GM23338 (cell line): ENCODE data around the gene SP140L. TPM values are rescaled to one million over a fixed set of nuclear protein-coding genes. Genes with fewer than 3 reads are reported as not detected.

Experiments used
- ATAC-seq: fragments of 200-7000 bp; cut with Tn5 transposase; 3 replicates; pipeline ENCODE4 v1.9.1; 2020
- DNase-seq: peaks from one replicate; pipeline ENCODE4 v3.0.0-alpha.2; 2015; ENCODE audit warnings: low spot score
- H2AFZ ChIP-seq: fragments of 200-600 bp; sonication (generic); 2 replicates; pipeline ENCODE4 v1.8.0; 2016; ENCODE audit warnings: antibody characterized with exemption, mild to moderate bottlenecking, moderate library complexity
- H3F3A ChIP-seq: fragments of 200-600 bp; sonication (generic); replicated peaks from 2 replicates; pipeline ENCODE4 v1.8.0; 2017; ENCODE audit warnings: antibody characterized with exemption, mixed run types, low read depth
- H3K27ac ChIP-seq: fragments of 200-600 bp; sonication (generic); 2 replicates; pipeline ENCODE4 v1.6.1; 2016; ENCODE audit warnings: low read depth
- H3K27me3 ChIP-seq: fragments of 200-600 bp; sonication (generic); 2 replicates; pipeline ENCODE4 v1.8.0; 2016; ENCODE audit warnings: mild to moderate bottlenecking, mixed run types, moderate library complexity; ENCODE audit not compliant: insufficient read depth
- H3K36me3 ChIP-seq: fragments of 200-600 bp; sonication (generic); 2 replicates; pipeline ENCODE4 v1.8.0; 2016; ENCODE audit warnings: mild to moderate bottlenecking; ENCODE audit not compliant: insufficient read depth
- H3K4me1 ChIP-seq: fragments of 200-600 bp; sonication (generic); 2 replicates; pipeline ENCODE4 v1.8.0; 2016; ENCODE audit warnings: mild to moderate bottlenecking, moderate library complexity; ENCODE audit not compliant: insufficient read depth
- H3K4me2 ChIP-seq: fragments of 200-600 bp; sonication (generic); 2 replicates; pipeline ENCODE4 v1.7.1; 2017; ENCODE audit warnings: mixed run types
- H3K4me3 ChIP-seq: fragments of 200-600 bp; sonication (generic); 2 replicates; pipeline ENCODE4 v1.6.1; 2016; ENCODE audit warnings: mixed run types
- H3K79me2 ChIP-seq: fragments of 200-600 bp; sonication (generic); replicated peaks from 2 replicates; pipeline ENCODE4 v1.8.0; 2017; ENCODE audit warnings: mild to moderate bottlenecking; ENCODE audit not compliant: insufficient read depth
- H3K9me2 ChIP-seq: fragments of 200-600 bp; sonication (generic); 2 replicates; pipeline ENCODE4 v1.8.0; 2017; ENCODE audit not compliant: insufficient read depth
- H4K20me1 ChIP-seq: fragments of 200-600 bp; sonication (generic); replicated peaks from 2 replicates; pipeline ENCODE4 v1.8.0; 2017; ENCODE audit warnings: mild to moderate bottlenecking; ENCODE audit not compliant: insufficient read depth
- H3K27ac Mint-ChIP-seq: 2 replicates; pipeline ENCODE4 v1.8.0; 2020; ENCODE audit warnings: inconsistent platforms, mild to moderate bottlenecking, moderate library complexity, mixed read lengths
- H3K27me3 Mint-ChIP-seq: 3 replicates; pipeline ENCODE4 v1.8.0; 2022; ENCODE audit warnings: low read depth, mild to moderate bottlenecking, moderate library complexity, mixed read lengths, inconsistent platforms; ENCODE audit not compliant: insufficient read depth, poor library complexity
- H3K36me3 Mint-ChIP-seq: 3 replicates; pipeline ENCODE4 v1.8.0; 2021; ENCODE audit warnings: low read depth, mild to moderate bottlenecking, inconsistent platforms, moderate library complexity, mixed read lengths
- H3K4me1 Mint-ChIP-seq: 3 replicates; pipeline ENCODE4 v1.8.0; 2020; ENCODE audit warnings: mild to moderate bottlenecking, inconsistent platforms, mixed read lengths
- H3K4me3 Mint-ChIP-seq: 3 replicates; pipeline ENCODE4 v1.8.0; 2021; ENCODE audit warnings: moderate library complexity, mild to moderate bottlenecking, inconsistent platforms, mixed read lengths
- H3K9me3 Mint-ChIP-seq: 3 replicates; pipeline ENCODE4 v1.8.0; 2020; ENCODE audit warnings: moderate library complexity, mild to moderate bottlenecking, inconsistent platforms, mixed read lengths
- CREB1 ChIP-seq: fragments of 250-450 bp; sonication (Bioruptor Pico); IDR thresholded peaks from 2 replicates; pipeline ENCODE4 v1.5.0; 2020; ENCODE audit warnings: low read depth, mild to moderate bottlenecking, moderate library complexity
- EZH2 ChIP-seq: fragments of 200-600 bp; sonication (generic); IDR thresholded peaks from one replicate; pipeline ENCODE4 v1.8.0; 2017; ENCODE audit warnings: antibody characterized with exemption, mild to moderate bottlenecking, low read depth; ENCODE audit not compliant: unreplicated experiment
- EZH2phosphoT487 ChIP-seq: fragments of 200-600 bp; sonication (generic); IDR thresholded peaks from one replicate; pipeline ENCODE4 v1.8.1; 2018; ENCODE audit warnings: antibody characterized with exemption; ENCODE audit not compliant: unreplicated experiment
- JUNB ChIP-seq: IDR thresholded peaks from one replicate; pipeline ENCODE4 v1.6.1; 2016; ENCODE audit warnings: antibody characterized with exemption; ENCODE audit not compliant: unreplicated experiment
- NANOG ChIP-seq: IDR thresholded peaks from 2 replicates; pipeline ENCODE4 v1.6.1; 2016; ENCODE audit warnings: antibody characterized with exemption, borderline replicate concordance
- POLR2AphosphoS5 ChIP-seq: IDR thresholded peaks from 2 replicates; pipeline ENCODE4 v1.6.1; 2016; ENCODE audit warnings: antibody characterized with exemption, low read depth
- STAT1 ChIP-seq: IDR thresholded peaks from one replicate; pipeline ENCODE4 v1.6.1; 2016; ENCODE audit warnings: antibody characterized with exemption; ENCODE audit not compliant: unreplicated experiment
- ZNF114 ChIP-seq: fragments of 250-450 bp; sonication (Bioruptor Pico); IDR thresholded peaks from 2 replicates; pipeline ENCODE4 v1.5.0; 2020; ENCODE audit warnings: mild to moderate bottlenecking, moderate library complexity
- ZNF331 ChIP-seq: fragments of 250-450 bp; sonication (Bioruptor Pico); IDR thresholded peaks from 2 replicates; pipeline ENCODE4 v1.5.0; 2020; ENCODE audit warnings: low read depth, mild to moderate bottlenecking, moderate library complexity
- polyA plus RNA-seq: library from polyadenylated mRNA; unstranded; fragments of >200 nt; fragmentation: Nextera tagmentation; extraction: Ambion mirVana; gene quantifications from 2 replicates; pipeline ENCODE4 v1.2.1, GENCODE V29; 2016
- total RNA-seq: library from RNA; depleted of rRNA; stranded (reverse); fragments of >200 nt; shearing (Covaris generic); gene quantifications from 2 replicates; pipeline ENCODE4 v1.2.3, GENCODE V29; 2014
- TF ChIP-seq, protein P1 (sequence below): IDR thresholded peaks from one replicate; pipeline ENCODE4 v1.6.1; 2018; ENCODE audit warnings: antibody characterized with exemption; ENCODE audit not compliant: unreplicated experiment
- TF ChIP-seq, protein P2 (sequence below): IDR thresholded peaks from 2 replicates; pipeline ENCODE4 v1.6.1; 2016; ENCODE audit warnings: antibody characterized with exemption
- TF ChIP-seq, protein P3 (sequence below), 2 experiments: fragments of 200-600 bp in 1 of 2; sonication (generic) in 1 of 2; conservative IDR thresholded peaks; 2 replicates each; pipeline versions ENCODE4 v1.5.1 to v1.6.1; 2016 to 2017; ENCODE audit warnings: antibody characterized with exemption in 2 of 2, low read depth in 2 of 2, mild to moderate bottlenecking in 2 of 2, moderate library complexity in 1 of 2
- TF ChIP-seq, protein P4 (sequence below): fragments of 250-450 bp; sonication (Bioruptor Pico); IDR thresholded peaks from 2 replicates; pipeline ENCODE4 v1.5.0; 2020; ENCODE audit warnings: mild to moderate bottlenecking, moderate library complexity

Gene SP140L
- total and polyA plus RNA-seq, 2 experiments from 2014 or later, result 1.3 to 1.7 TPM

DNA sequence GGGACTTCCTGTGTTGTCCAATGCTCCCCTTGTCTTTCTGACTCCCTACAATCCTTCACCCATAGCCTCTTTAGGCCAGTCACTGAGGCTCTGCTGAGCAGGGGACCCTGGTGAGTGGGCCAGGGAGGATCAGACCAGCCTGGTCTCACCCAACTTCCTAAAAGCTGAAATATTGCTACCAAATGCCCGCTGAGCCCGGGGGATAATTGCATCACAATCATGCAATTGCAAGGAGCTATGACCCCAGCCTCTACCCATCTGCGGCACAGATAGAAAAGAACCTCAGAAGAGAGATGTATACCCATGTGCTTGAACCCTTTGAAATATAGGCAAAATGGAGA is 85.3 kb downstream of the SP140L start (continued):
- TF ChIP-seq ZNF114 (CRISPR knock-in tag), result no peak
- TF ChIP-seq ZNF331, result no peak

DNA sequence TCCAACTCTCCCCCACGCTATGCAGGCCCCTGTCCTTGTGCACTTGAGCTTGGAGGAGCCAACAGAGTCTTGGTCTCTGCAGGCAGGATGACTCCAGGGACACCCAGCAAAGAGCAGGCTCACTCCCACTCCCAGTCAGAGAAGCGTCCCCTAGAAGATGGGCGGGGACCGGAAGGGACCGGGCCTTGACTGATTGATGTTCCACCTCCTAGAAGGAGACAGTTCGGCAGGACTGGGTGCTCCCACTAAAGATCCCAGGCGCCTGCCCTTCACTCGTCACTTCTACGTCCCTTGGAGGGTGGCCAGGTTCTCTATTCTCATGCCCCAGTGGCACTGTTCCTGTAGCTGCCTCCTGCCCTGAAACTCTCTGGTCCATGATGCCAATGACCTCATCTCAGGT is 85.9 kb downstream of the SP140L start:
- no peak overlapping the region for H3K27ac ChIP-seq
- Mint-ChIP-seq H3K36me3 (no peaks in the 10 kb centered on the region), H3K27ac (no peak overlapping the region), H3K27me3 (peaks cover 26% of the 10 kb centered on the region), H3K9me3 (no peaks in the 10 kb centered on the region; the same call in 2 of the 3 replicates), H3K4me1 (peaks cover 7% of the 10 kb centered on the region; the same call in 2 of the 3 replicates), H3K4me3 (no peak overlapping the region)
- H3K4me2 ChIP-seq, result no peak overlapping the region
- TF ChIP-seq, protein P1, sequence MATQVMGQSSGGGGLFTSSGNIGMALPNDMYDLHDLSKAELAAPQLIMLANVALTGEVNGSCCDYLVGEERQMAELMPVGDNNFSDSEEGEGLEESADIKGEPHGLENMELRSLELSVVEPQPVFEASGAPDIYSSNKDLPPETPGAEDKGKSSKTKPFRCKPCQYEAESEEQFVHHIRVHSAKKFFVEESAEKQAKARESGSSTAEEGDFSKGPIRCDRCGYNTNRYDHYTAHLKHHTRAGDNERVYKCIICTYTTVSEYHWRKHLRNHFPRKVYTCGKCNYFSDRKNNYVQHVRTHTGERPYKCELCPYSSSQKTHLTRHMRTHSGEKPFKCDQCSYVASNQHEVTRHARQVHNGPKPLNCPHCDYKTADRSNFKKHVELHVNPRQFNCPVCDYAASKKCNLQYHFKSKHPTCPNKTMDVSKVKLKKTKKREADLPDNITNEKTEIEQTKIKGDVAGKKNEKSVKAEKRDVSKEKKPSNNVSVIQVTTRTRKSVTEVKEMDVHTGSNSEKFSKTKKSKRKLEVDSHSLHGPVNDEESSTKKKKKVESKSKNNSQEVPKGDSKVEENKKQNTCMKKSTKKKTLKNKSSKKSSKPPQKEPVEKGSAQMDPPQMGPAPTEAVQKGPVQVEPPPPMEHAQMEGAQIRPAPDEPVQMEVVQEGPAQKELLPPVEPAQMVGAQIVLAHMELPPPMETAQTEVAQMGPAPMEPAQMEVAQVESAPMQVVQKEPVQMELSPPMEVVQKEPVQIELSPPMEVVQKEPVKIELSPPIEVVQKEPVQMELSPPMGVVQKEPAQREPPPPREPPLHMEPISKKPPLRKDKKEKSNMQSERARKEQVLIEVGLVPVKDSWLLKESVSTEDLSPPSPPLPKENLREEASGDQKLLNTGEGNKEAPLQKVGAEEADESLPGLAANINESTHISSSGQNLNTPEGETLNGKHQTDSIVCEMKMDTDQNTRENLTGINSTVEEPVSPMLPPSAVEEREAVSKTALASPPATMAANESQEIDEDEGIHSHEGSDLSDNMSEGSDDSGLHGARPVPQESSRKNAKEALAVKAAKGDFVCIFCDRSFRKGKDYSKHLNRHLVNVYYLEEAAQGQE, result no peak
- TF ChIP-seq STAT1 (no peak), CREB1 (CRISPR knock-in tag) (no peak), JUNB (no peak), EZH2phosphoT487 (no peak), ZNF114 (CRISPR knock-in tag) (no peak), NANOG (no peak), ZNF331 (no peak), POLR2AphosphoS5 (no peak), EZH2 (no peak)
- TF ChIP-seq, protein P2, sequence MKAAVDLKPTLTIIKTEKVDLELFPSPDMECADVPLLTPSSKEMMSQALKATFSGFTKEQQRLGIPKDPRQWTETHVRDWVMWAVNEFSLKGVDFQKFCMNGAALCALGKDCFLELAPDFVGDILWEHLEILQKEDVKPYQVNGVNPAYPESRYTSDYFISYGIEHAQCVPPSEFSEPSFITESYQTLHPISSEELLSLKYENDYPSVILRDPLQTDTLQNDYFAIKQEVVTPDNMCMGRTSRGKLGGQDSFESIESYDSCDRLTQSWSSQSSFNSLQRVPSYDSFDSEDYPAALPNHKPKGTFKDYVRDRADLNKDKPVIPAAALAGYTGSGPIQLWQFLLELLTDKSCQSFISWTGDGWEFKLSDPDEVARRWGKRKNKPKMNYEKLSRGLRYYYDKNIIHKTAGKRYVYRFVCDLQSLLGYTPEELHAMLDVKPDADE, result no peak
- TF ChIP-seq, protein P3, sequence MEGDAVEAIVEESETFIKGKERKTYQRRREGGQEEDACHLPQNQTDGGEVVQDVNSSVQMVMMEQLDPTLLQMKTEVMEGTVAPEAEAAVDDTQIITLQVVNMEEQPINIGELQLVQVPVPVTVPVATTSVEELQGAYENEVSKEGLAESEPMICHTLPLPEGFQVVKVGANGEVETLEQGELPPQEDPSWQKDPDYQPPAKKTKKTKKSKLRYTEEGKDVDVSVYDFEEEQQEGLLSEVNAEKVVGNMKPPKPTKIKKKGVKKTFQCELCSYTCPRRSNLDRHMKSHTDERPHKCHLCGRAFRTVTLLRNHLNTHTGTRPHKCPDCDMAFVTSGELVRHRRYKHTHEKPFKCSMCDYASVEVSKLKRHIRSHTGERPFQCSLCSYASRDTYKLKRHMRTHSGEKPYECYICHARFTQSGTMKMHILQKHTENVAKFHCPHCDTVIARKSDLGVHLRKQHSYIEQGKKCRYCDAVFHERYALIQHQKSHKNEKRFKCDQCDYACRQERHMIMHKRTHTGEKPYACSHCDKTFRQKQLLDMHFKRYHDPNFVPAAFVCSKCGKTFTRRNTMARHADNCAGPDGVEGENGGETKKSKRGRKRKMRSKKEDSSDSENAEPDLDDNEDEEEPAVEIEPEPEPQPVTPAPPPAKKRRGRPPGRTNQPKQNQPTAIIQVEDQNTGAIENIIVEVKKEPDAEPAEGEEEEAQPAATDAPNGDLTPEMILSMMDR (conservative IDR thresholded peaks at IDR 0.05; ENCODE audit: low read depth in 2 of 2), result no peak
- TF ChIP-seq, protein P4, sequence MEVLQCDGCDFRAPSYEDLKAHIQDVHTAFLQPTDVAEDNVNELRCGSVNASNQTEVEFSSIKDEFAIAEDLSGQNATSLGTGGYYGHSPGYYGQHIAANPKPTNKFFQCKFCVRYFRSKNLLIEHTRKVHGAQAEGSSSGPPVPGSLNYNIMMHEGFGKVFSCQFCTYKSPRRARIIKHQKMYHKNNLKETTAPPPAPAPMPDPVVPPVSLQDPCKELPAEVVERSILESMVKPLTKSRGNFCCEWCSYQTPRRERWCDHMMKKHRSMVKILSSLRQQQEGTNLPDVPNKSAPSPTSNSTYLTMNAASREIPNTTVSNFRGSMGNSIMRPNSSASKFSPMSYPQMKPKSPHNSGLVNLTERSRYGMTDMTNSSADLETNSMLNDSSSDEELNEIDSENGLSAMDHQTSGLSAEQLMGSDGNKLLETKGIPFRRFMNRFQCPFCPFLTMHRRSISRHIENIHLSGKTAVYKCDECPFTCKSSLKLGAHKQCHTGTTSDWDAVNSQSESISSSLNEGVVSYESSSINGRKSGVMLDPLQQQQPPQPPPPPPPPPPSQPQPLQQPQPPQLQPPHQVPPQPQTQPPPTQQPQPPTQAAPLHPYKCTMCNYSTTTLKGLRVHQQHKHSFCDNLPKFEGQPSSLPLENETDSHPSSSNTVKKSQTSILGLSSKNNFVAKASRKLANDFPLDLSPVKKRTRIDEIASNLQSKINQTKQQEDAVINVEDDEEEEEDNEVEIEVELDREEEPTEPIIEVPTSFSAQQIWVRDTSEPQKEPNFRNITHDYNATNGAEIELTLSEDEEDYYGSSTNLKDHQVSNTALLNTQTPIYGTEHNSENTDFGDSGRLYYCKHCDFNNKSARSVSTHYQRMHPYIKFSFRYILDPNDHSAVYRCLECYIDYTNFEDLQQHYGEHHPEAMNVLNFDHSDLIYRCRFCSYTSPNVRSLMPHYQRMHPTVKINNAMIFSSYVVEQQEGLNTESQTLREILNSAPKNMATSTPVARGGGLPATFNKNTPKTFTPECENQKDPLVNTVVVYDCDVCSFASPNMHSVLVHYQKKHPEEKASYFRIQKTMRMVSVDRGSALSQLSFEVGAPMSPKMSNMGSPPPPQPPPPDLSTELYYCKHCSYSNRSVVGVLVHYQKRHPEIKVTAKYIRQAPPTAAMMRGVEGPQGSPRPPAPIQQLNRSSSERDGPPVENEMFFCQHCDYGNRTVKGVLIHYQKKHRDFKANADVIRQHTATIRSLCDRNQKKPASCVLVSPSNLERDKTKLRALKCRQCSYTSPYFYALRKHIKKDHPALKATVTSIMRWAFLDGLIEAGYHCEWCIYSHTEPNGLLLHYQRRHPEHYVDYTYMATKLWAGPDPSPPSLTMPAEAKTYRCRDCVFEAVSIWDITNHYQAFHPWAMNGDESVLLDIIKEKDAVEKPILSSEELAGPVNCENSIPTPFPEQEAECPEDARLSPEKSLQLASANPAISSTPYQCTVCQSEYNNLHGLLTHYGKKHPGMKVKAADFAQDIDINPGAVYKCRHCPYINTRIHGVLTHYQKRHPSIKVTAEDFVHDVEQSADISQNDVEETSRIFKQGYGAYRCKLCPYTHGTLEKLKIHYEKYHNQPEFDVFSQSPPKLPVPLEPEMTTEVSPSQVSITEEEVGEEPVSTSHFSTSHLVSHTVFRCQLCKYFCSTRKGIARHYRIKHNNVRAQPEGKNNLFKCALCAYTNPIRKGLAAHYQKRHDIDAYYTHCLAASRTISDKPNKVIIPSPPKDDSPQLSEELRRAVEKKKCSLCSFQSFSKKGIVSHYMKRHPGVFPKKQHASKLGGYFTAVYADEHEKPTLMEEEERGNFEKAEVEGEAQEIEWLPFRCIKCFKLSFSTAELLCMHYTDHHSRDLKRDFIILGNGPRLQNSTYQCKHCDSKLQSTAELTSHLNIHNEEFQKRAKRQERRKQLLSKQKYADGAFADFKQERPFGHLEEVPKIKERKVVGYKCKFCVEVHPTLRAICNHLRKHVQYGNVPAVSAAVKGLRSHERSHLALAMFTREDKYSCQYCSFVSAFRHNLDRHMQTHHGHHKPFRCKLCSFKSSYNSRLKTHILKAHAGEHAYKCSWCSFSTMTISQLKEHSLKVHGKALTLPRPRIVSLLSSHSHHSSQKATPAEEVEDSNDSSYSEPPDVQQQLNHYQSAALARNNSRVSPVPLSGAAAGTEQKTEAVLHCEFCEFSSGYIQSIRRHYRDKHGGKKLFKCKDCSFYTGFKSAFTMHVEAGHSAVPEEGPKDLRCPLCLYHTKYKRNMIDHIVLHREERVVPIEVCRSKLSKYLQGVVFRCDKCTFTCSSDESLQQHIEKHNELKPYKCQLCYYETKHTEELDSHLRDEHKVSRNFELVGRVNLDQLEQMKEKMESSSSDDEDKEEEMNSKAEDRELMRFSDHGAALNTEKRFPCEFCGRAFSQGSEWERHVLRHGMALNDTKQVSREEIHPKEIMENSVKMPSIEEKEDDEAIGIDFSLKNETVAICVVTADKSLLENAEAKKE (CRISPR knock-in tag), result no peak
- H3K9me2 ChIP-seq, result no peaks in the 10 kb centered on the region; the same call in 1 of the 2 replicates
- H3K36me3 ChIP-seq, result no peaks in the 10 kb centered on the region
- peaks cover 20% of the 10 kb centered on the region for H3K27me3 ChIP-seq
- no peak for DNase-seq
- no peaks in the 10 kb centered on the region for H3K79me2 ChIP-seq
- H4K20me1 ChIP-seq, result no peaks in the 10 kb centered on the region
- no peak for ATAC-seq
- H3K4me3 ChIP-seq, result no peak overlapping the region
- H3F3A ChIP-seq, result no peaks in the 10 kb centered on the region
- H2AFZ ChIP-seq, result no peak overlapping the region; the same call in 1 of the 2 replicates
- H3K4me1 ChIP-seq, result no peaks in the 10 kb centered on the region
